Left hindlimb (tissue), 1 donor: ENCODE results near the gene ASIC2.

Source experiments
- DNase-seq: peaks from one replicate; pipeline ENCODE4 v3.0.0-alpha.2; 2018

The ASIC2 gene

GRCh38 chr17:33242375-33243124 lies 50.5 kb downstream of the ASIC2 start:
- DNase-seq = no peak

- no peak for DNase-seq
These were observed 51.7 kb downstream of the ASIC2 start for GRCh38 chr17:33241390-33241789.

GRCh38 chr17:33240362-33240761 lies 52.7 kb downstream of the ASIC2 start:
- DNase-seq = no peak

DNA sequence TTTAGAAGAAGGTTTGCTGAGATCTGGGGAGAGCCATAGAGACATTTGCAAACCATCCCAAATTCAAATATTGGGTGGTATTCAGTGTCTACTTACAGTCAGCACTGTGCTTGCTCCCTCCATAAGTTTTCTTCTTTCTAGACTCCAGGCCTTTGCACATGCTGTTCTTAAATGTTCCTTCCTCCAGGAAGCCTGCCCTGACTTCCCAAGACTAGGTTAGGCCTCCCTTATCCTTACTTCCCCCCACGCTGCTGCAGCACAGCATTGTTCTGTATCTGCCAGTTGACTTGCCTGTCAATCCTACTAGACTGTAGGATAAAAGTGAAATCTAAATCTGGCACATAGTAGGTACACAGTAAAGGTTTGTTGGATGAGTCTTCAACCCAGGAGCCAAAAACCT lies 53.4 kb downstream of the ASIC2 start:
- no peak for DNase-seq

DNA sequence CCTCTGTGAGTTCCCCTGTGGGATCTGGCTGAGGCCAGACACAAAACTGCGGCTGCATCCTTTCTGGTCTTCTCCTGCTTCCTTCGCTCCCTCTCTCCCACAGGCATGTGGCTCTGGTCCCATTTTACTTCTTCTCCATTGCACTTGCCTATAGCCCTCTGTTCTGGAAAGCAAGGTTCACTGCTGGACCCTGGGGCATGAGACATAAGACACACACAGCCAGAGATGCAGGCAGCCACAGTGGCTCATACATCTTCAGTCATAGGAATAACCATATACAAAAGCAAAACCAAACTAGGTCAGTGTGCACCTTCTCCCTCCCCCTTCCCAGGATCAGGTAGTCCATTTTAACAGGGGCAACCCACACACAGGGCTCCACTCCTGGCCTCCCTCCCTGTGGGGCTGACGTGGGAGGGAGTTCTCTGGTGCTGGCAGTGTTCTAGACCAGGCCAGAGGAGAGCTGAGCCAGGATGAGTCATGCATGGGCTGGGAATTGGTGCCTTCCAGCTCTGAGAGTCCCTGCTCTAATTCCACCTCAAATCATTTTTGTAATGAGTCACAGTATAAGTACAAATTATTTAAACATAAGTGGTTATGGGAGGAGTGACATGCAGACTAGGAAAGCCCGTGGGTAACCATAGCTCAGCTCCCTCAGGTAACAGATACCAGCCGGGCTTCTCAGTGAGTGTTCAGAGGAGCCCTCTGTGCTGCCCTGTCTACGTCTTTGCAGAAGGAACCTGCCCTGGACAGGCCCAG lies 58.0 kb downstream of the ASIC2 start:
- peak; percentile 68 for DNase-seq

DNA sequence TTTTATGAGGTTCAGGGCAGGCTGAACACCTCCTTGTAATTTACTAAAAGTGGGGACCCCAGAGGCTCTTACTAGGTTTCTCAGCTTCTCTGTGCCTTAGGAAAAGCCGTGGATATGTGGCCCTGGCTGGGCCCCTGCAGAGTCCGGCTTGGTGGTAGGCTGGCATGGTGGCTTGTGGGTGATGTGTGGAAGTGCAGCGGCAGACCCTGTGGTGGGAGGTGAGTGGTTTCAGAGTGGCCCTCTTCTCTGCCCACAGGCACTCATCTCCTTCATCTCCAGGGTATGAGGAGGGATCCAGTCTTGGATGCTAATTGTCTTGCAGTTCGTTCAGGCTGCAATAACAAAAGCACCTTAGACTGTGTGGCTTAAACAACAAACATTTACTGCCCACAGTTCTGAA lies 58.9 kb downstream of the ASIC2 start:
- DNase-seq = no peak

- no peak for DNase-seq
These were observed 59.3 kb downstream of the ASIC2 start for GRCh38 chr17:33233811-33234177.

DNA sequence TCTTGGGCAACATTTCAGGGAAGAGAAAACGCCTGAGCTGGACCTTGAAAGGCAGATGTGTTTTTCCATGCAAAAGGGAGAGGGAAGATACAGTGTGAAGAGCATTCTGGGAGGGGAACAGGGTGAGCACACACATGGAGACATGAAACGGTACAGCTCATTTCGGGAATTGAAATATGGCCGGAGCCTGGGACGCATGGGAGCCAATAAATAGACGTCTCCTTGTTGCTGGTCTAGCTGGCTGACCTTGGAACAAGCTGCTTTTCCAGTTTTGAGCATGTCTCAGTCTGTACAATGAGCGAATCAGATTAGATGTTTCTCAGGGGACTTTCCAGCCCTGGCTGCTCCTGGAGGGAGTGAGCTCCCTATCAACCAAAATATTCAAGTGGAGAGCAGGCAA lies 63.6 kb downstream of the ASIC2 start:
- no peak for DNase-seq

DNA sequence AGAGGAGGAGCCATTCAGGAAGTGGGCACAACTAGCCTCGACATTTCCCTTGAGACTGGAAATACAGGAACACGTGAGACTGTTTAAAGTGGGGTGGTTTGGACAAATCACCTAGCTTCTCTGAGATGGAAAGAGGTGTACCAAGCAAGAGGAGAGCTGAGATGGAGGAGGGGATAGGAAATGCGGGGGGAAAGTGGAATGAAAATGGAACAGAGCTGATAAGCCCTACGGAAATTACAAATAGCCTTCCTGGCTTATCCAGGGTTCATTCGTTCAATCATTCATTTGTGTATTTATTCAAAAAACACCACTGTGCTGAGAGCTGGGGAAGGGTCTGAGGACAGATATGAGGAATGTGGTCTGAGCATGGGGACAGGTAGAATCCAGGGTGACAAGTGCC lies 64.1 kb downstream of the ASIC2 start:
- DNase-seq = no peak

DNA sequence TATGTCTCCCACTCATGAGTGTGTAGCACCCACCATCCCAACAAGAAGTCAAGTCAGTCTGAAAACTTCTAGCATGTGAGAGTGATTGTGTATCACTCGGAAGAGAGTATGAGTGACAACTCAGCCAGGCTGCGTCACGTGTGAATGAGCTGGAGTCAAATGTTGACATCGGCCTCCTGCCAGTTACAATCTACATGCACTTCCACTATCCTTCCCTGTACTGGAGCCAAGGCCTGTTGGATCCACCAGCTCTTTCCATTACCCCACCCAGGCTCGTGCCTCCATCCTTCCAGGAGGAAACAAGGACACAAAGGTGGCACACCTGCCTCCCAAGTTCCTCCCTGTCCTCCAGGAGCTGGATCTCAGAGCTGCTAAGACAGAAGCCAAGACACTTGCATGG lies 64.5 kb downstream of the ASIC2 start:
- DNase-seq = no peak

DNA sequence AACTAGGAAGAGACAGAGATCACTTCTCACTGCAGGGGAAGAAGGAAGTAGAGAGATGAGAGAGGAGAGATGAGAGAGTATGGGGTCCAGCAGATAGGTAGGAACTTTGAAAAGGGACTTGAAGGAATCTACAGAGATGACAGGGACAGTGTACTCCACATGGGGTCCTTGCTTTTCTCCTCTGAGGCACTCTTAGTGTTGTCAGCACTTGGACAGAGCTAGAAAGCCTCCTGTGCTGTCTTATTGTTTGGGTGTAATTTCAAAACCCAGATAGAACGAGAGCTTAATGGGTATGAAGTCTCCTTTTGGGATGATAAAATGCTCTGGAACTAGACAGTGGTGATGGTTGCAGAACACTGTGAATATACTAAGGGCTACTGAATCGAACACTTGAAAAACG lies 65.2 kb downstream of the ASIC2 start:
- no peak for DNase-seq

GRCh38 chr17:33225994-33226393 lies 67.1 kb downstream of the ASIC2 start:
- no peak for DNase-seq

DNA sequence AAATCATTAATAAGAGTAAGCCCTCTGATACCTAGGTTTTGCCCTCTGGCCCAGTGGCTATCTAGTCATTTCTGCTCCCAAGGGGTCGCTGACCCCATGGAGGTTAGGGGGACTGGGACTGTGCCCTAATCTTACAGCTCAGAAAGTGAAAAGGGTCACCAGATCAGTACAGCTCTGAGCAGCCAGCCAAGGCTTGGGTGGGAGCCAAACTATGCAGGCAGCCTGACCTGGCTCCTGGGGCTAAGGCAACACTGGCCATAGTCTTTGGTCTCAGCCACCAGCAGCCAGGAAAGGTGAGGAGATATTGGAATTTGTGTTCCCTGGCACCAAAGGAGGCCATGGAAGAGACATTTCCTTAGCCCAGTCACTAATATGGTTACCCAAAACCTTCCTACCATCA lies 67.6 kb downstream of the ASIC2 start:
- DNase-seq = no peak

GRCh38 chr17:33220036-33220435 lies 73.1 kb downstream of the ASIC2 start:
- no peak for DNase-seq

GRCh38 chr17:33218698-33219601 lies 74.1 kb downstream of the ASIC2 start:
- no peak for DNase-seq

DNA sequence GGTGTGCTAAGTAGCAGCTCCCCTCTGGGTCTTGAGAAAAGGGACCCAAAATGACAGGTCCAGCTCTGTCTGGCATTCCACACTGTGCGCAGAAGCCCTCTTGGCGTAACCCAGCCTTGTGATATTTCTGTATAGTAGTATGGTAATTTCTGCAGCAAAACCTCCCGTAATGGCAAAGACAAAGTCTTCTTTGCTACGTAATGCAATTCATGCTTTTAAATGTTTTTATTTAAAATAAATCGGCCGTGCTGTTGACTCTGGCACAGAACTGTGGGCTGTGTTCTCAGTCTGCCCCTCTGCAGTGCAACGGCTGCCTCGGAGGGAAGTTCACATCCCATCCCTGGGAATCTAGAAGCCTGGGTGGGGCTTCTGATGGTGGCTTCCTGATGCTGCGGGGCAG lies 75.2 kb downstream of the ASIC2 start:
- no peak for DNase-seq

- no peak for DNase-seq
These were observed 78.1 kb downstream of the ASIC2 start for GRCh38 chr17:33214996-33215395.

DNA sequence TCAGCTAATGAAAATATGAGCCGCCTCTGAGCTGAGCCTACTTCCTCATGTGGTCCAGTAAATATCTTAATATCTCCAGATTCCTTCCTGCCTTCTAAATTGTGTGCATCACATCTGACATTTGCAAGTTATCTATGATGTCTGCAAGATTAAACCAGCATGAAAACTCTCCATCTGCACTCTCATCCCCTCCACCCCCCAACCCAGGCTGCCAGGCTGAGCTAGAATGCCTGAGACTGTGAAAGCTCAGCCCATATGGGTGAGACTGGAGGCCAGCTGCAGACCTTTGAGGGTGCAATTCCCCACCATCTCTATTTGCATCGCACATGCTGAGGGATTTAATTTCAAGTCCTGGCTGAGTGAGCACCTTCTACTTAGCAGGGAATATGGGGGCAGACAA lies 82.8 kb downstream of the ASIC2 start:
- DNase-seq = no peak

- DNase-seq = no peak
These were observed 83.4 kb downstream of the ASIC2 start for GRCh38 chr17:33209671-33210070.

- no peak for DNase-seq
These were observed 85.9 kb downstream of the ASIC2 start for GRCh38 chr17:33207231-33207630.

- DNase-seq = no peak
These were observed 87.5 kb downstream of the ASIC2 start for GRCh38 chr17:33205552-33205951.

GRCh38 chr17:33204701-33205100 lies 88.4 kb downstream of the ASIC2 start:
- DNase-seq = no peak

GRCh38 chr17:33204156-33204555 lies 88.9 kb downstream of the ASIC2 start:
- DNase-seq = no peak
